Heart left ventricle (tissue), 16 donors: ENCODE results near the gene AKNA. TPM values are rescaled to one million over a fixed set of nuclear protein-coding genes. Genes with fewer than 3 reads are reported as not detected.

Experiments used
- ATAC-seq, 4 donors: fragments of 200-7000 bp; cut with Tn5 transposase; one replicate each; pipeline ENCODE4 v1.9.1; 2020 to 2022; ENCODE audit warnings: moderate library complexity in 4 of 4, mild to moderate bottlenecking in 3 of 4, moderate number of reproducible peaks in 1 of 4
- DNase-seq, 5 donors: peaks; one replicate each; pipeline ENCODE4 v3.0.0-alpha.2; 2020
- H3K27ac ChIP-seq, 12 donors: fragments of 200-600 bp; sonication (generic) in 4 of 12; one replicate each; pipeline versions ENCODE4 v1.5.0 to v1.8.0; 2016 to 2022; ENCODE audit warnings: mild to moderate bottlenecking in 2 of 12
- H3K27me3 ChIP-seq, 9 donors: fragments of 200-600 bp; sonication (generic) in 2 of 9; one replicate each; pipeline versions ENCODE4 v1.5.1 to v1.8.0; 2016 to 2022; ENCODE audit warnings: mild to moderate bottlenecking in 3 of 9
- H3K36me3 ChIP-seq, 9 donors: fragments of 200-600 bp; sonication (generic) in 2 of 9; one replicate each; pipeline versions ENCODE4 v1.5.0 to v1.8.0; 2018 to 2022; ENCODE audit warnings: mild to moderate bottlenecking in 2 of 9
- H3K4me1 ChIP-seq, 12 donors: fragments of 200-600 bp; sonication (generic) in 4 of 12; one replicate each; pipeline versions ENCODE4 v1.5.0 to v1.8.0; 2016 to 2022; ENCODE audit warnings: mild to moderate bottlenecking in 3 of 12
- H3K4me3 ChIP-seq, 12 donors: fragments of 200-600 bp; sonication (generic) in 4 of 12; one replicate each; pipeline versions ENCODE4 v1.5.0 to v1.8.0; 2017 to 2022; ENCODE audit warnings: mild to moderate bottlenecking in 9 of 12, moderate library complexity in 4 of 12
- H3K9me3 ChIP-seq, 12 donors: fragments of 200-600 bp; sonication (generic) in 4 of 12; one replicate each; pipeline versions ENCODE4 v1.5.0 to v1.8.0; 2016 to 2022; ENCODE audit warnings: mild to moderate bottlenecking in 1 of 12
- CTCF ChIP-seq, 12 donors: fragments of 200-600 bp; sonication (generic) in 4 of 12; IDR thresholded peaks; one replicate each; pipeline versions ENCODE4 v1.5.0 to v1.8.0; 2018 to 2022; ENCODE audit warnings: antibody characterized with exemption in 12 of 12, mild to moderate bottlenecking in 5 of 12
- POLR2A ChIP-seq, 2 donors: fragments of 450-650 bp; IDR thresholded peaks; one replicate each; pipeline ENCODE4 v1.6.1; 2017; ENCODE audit warnings: antibody characterized with exemption in 2 of 2, mild to moderate bottlenecking in 2 of 2, moderate library complexity in 2 of 2
- WGBS, 4 donors: extraction: QIAGEN DNeasy Blood & Tissue Kit in 2 of 4; methylation state at CpG; one replicate each; pipeline versions ENCODE4 v1.1.5 to v1.1.7; 2013 to 2018; 5-methylcytosine and 5-hydroxymethylcytosine counted together
- intact Hi-C, 10 donors: fragments of 100-400 bp; cut with DNase I; formaldehyde crosslinking; loops; one replicate each; pipeline versions ENCODE4 v1.11.1 to v1.14.2; 2022
- polyA plus RNA-seq, 2 donors: library from polyadenylated mRNA; stranded (reverse); fragments of 200-250 nt; gene quantifications; one replicate each; pipeline ENCODE4 v1.2.3, GENCODE V29; 2013
- total RNA-seq, 9 donors: library from RNA; depleted of rRNA in 2 of 9; stranded (reverse); fragments of >200 nt in 2 of 9; fragmentation: NEBNext Ultra II Directional in 3 of 9; extraction: Animal tissue kit (Norgen Biotek cat#: 25700) in 3 of 9; gene quantifications; one replicate each; pipeline versions ENCODE4 v1.1.0 to v1.2.4, GENCODE V29; 2016 to 2023
- donor health status: ischemic (EF 13 %, LVEDD 7.1; RV severe dilation, severe dysfunction).
- donor health status: healthy with polysubstance abuse.
- donor health status: DM: no; HTN: yes; CAD: no.
- donor health status: DM: no; HTN: no; CAD: no.
- donor health status: ischemic (EF 25% LVEDD 6.9; RV normal size, moderate dysfunction).
- donor health status: ischemic (EF 25% LVEDD 5.7; RV mildly dilated, moderate dysfunction).
- donor health status: healthy.
- donor health status: DM: yes; HTN: yes; CAD: no.
- donor health status: ischemic (EF 35%, LVEDD 5.7; RV mildly dilated, moderate dysfunction).
- donor health status: nonischemic (EF 11% LVEDD 7.7; RV severe dilation, severe dysfunction).
- donor health status: DM: yes; HTN: yes; CAD: no.
- donor health status: PGD.
- donor health status: ischemic (EF 29% LVEDD 5.4; RV normal size, mild dysfunction).
- donor health status: nonischemic (EF 23%, LVEDD 6.1; RV moderate dilation, normal function).

Gene AKNA
- total and polyA plus RNA-seq, 11 donors, result 2.5 to 30.8 (median 4.4) TPM

GRCh38 chr9:114384836-114385396 is 2.9 kb downstream of the AKNA start:
- intact Hi-C loops, result no loop called here
- no peaks in the 10 kb centered on the region for H3K27me3 ChIP-seq
- ATAC-seq, result no peak
- H3K4me3 ChIP-seq, result peak overlapping the region in 2 of 12 donors; percentile 22 to 77
- peak overlapping the region; percentile 2 to 97 (median 66) for H3K27ac ChIP-seq
- no peaks in the 10 kb centered on the region for H3K9me3 ChIP-seq
- peaks cover 0 to 80% (median 52%) of the 10 kb centered on the region in 12 donors for H3K4me1 ChIP-seq
- no peak for TF ChIP-seq POLR2A (IDR thresholded peaks at IDR 0.05)
- peaks cover 0 to 13% (median 7%) of the 10 kb centered on the region in 9 donors for H3K36me3 ChIP-seq
- DNase-seq, result no peak
- 86 to 93% (median 91%) methylated on average over 7 of the region's 7 CpGs for WGBS, 4 donors

- Histone ChIP-seq H3K27me3 (no peaks in the 10 kb centered on the region), H3K36me3 (peaks cover 0 to 19% (median 13%) of the 10 kb centered on the region in 9 donors), H3K4me1 (peaks cover 0 to 79% (median 51%) of the 10 kb centered on the region in 12 donors), H3K27ac (peak overlapping the region in 11 of 12 donors; percentile 46 to 97 (median 73)), H3K9me3 (no peaks in the 10 kb centered on the region), H3K4me3 (peak overlapping the region in 1 of 12 donors; percentile 77)
- ATAC-seq (no peak), DNase-seq (no peak)
- intact Hi-C loops, result no loop called here
- WGBS, 4 donors, result 42 to 80% (median 63%) methylated on average over 1 of the region's 1 CpG
- TF ChIP-seq CTCF (IDR thresholded peaks at IDR 0.05) (no peak), POLR2A (IDR thresholded peaks at IDR 0.05) (no peak)
Measured at GRCh38 chr9:114384341-114384740, 3.4 kb downstream of the AKNA start.

GRCh38 chr9:114383521-114384231 is 4.1 kb downstream of the AKNA start:
- DNase-seq (peak; percentile 57 to 66 (median 64)), ATAC-seq (peak; percentile 36 to 59 (median 50))
- peak overlapping the region in 5 of 12 donors; percentile 0 to 77 (median 20) for H3K4me3 ChIP-seq

More at GRCh38 chr9:114383521-114384231, 4.1 kb downstream of the AKNA start:
- peak overlapping the region; percentile 60 to 97 (median 74) for H3K27ac ChIP-seq
- peaks cover 0 to 26% (median 16%) of the 10 kb centered on the region in 9 donors for H3K36me3 ChIP-seq
- no peaks in the 10 kb centered on the region for H3K27me3 ChIP-seq
- intact Hi-C loops, result no loop called here
- TF ChIP-seq CTCF (IDR thresholded peaks at IDR 0.05), result no peak
- TF ChIP-seq POLR2A (IDR thresholded peaks at IDR 0.05), result no peak
- no peaks in the 10 kb centered on the region for H3K9me3 ChIP-seq
- 37 to 48% (median 45%) methylated on average over 8 of the region's 8 CpGs for WGBS, 4 donors
- peaks cover 0 to 79% (median 49%) of the 10 kb centered on the region in 12 donors for H3K4me1 ChIP-seq
